Measurements from ENCODE around the gene POGK.

- TF ChIP-seq CTCF (IDR thresholded peaks at IDR 0.05 in 2 of 3, conservative IDR thresholded peaks at IDR 0.05 in 1 of 3; ENCODE audit: control insufficient read depth in 2 of 3, extremely low read depth in 1 of 3, insufficient read depth in 1 of 3, low read depth in 3 of 3, low read length in 3 of 3), result no peak
- TF ChIP-seq FOXK2 (IDR thresholded peaks at IDR 0.05), result no peak
- TF ChIP-seq MAX (IDR thresholded peaks at IDR 0.05; ENCODE audit: low read depth, low read length), result no peak
- no peak for TF ChIP-seq EP300 (IDR thresholded peaks at IDR 0.05; ENCODE audit: borderline replicate concordance in 1 of 2, control insufficient read depth in 1 of 2, low read depth in 2 of 2, low read length in 2 of 2)
- TF ChIP-seq SIX5 (IDR thresholded peaks at IDR 0.05; ENCODE audit: low read depth, low read length, severe bottlenecking), result no peak
- TF ChIP-seq POLR2A (IDR thresholded peaks at IDR 0.05; ENCODE audit: low read depth, low read length), result no peak
- TF ChIP-seq SRF (IDR thresholded peaks at IDR 0.05; ENCODE audit: low read depth in 2 of 2, low read length in 2 of 2), result no peak
- no peak for TF ChIP-seq ELK1 (IDR thresholded peaks at IDR 0.05; ENCODE audit: low read depth, low read length)
- TF ChIP-seq CEBPB (IDR thresholded peaks at IDR 0.05; ENCODE audit: borderline replicate concordance in 1 of 2, low read depth in 2 of 2, low read length in 2 of 2), result no peak
- no peak for TF ChIP-seq JUNB (IDR thresholded peaks at IDR 0.05)
These were observed 11.8 kb upstream of the POGK start for GRCh38 chr1:166827426-166827825.
